T47D (cell line): ENCODE data around the gene ADGRF1.
"Not testable (repeated sequence)": the region's sequence is repeated elsewhere in the genome, so short reads cannot be mapped to it uniquely, and the experiment has no call there.

Experiments used
- DNase-seq, 2 experiments: peaks; one replicate each; pipeline versions ENCODE4 v3.0.0 to v3.0.0-alpha.2; 2011 to 2012; ENCODE audit warnings: low read depth in 1 of 2, low spot score in 1 of 2
- JUND ChIP-seq: IDR thresholded peaks from 2 replicates; pipeline ENCODE4 v1.6.1; 2012; ENCODE audit warnings: low read depth
- in situ Hi-C: cut with HindIII; loops from 2 replicates; pipeline ENCODE4 v1.10.0; 2016; ENCODE audit warnings: low sequenced_read_pairs, low pct_unique_long_range_greater_than_20kb

ADGRF1 gene

DNA sequence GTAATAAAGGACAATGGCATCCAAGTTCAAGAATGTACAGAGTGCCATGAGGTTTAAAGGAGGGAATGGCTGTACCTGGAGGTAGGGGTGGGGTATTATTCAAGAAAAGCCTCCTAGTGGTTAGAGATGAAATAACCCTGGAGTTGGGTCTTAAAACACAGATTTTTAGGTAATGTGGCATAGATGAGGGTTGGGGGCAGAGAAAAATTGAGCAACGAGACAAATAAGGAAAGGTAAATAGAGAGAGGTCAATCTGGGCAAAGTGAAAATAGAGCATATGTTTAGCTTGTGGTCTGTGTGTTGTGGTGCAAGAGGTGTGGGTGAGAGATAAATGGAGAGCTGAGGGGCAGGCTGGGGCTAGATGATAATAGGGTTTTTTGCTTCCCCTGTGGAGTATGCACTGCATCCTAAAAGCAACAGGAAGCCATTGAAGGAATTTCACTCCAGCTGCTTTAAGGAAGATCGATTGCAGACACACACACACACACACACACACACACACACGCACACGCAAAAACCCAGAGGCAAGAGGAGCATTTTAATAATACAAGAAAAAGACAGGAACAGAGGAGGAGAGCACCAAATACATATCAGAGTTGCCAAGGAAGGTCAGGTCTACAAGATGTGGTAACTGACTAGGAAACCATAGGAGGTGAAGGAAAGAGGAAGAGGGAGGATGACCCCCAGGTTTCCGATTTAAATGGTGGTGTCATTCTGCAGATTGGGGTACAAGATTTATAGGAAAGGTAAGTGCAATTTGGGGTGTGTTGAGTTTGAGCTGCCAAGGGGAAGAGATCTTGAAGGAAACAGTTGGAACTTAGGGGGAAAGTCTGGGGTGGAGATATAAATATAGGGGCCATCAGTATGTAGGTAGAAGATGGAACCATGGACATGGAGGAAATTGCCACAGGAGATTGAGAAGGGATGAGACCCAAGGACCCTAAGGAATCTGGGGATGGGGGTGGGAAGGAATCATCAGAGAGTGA lies 31.3 kb upstream of the ADGRF1 start:
- in situ Hi-C loops = no loop called here
- DNase-seq = no peak
- TF ChIP-seq JUND = no peak

DNA sequence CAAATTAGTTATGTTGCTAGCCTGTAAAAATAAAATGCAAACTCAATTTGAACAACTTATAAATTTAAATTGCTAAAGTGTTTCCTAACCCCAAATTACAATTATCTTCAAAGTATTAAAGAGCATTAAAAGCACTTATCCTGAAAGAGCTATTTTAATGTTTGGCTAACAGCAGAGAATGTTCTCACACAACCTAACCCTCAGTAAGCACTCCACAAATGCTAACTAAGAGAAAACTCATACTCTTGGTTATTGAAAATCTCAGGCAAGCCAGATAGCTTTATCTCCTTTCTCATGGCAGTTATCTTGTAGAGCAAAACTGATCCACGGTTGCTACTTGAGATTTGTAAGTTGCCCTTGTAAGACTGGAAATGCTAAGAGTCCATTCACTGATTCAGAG lies 30.5 kb upstream of the ADGRF1 start:
- no peak for TF ChIP-seq JUND
- in situ Hi-C loops = no loop called here
- no peak for DNase-seq

DNA sequence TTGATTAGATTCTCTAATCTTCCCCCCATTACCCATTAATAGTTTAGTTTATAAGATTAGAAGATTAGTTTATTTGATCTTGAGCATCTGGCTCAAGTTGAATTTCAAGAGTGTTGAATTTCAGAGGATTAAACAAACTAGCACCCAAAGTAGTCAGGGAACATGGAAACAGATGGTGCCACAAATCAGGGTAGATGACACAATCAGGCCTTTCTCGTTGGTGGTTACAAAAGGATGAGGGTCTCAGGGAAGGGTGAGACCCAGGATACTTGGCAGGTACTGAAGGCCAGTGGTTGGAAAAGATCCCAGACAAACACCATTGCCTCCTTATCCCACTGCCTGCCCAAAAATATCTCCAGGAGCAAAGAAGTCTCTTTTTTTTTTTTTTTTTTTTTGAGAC lies 29.5 kb upstream of the ADGRF1 start:
- in situ Hi-C loops = no loop called here

DNA sequence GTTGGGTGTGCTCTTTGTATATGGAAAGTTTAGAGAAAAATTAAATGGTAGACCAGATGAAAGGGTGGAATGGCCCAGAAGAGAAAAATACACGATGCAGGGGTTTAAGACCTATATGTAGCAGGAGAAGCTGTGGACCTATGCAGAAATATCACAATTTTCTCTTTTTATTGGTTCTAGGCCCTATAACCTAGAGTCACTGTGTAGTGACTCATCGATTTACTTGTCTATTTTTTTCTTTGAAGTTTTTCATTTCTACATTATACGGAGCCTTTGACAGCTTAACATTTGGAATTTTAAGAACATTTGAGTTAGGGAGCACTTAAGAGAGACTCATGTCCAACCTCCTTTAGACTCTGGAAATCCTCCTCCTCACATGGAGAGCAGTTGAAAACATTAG lies 28.3 kb upstream of the ADGRF1 start:
- no peak for TF ChIP-seq JUND
- no peak for DNase-seq
- in situ Hi-C loops = no loop called here

More for the DNA sequence above, 29.5 kb upstream of the ADGRF1 start:
- no peak for DNase-seq
- no peak for TF ChIP-seq JUND

DNA sequence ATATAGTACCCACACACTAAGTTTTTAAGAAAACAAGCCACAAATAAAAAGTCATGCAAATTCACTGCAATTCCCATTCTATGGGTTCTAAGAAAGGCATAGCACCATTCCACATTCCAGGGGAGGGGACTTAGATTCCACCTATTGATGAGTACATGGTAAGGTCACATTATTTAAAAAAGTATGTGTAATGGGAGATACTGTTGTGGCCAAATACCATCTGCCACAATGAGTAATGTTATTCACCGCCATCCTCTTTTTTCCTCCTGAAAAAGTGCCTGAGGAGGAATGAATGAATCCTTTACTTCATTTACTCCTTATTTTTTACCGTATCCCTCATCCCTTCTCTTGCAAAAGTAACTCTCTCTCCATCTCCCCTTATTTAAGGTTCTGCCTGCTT lies 27.0 kb upstream of the ADGRF1 start:
- DNase-seq = no peak
- TF ChIP-seq JUND = no peak
- in situ Hi-C loops = no loop called here

DNA sequence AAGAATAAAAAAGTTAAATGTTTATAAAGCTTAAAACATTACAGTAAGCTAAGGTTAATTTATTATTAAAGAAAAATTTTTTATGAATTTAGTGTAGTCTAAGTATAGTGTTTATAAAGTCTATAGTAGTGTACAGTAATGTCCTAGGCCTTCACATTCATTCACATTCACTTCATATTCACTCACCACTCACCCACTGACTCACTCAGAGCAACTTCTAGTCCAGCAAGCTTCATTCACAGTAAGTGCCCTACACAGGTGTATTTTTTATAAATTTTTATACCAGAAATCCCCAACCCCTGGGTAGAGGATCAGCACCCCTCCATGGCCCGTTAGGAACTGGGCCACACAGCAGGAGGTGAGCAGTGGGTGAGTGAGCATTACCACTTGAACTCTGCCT lies 24.3 kb upstream of the ADGRF1 start:
- TF ChIP-seq JUND = no peak
- in situ Hi-C loops = no loop called here
- no peak for DNase-seq

DNA sequence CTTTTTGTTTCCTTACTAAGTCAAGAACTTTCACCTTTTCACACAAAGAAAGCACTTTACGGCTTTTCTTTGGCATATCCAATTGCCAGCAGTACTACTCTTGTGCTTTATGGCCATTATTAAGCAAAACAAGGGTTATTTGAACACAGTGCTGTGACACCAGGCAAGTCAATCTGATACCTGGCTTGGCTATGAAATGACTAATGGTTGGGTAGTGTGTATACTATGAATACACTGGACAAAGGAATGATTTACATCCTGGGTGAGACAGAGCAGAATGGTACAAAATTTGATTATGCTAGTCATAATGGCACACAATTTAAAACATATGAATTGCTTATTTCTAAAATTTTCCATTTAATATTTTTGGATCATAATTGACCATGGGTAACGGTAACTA lies 22.1 kb upstream of the ADGRF1 start:
- DNase-seq = no peak
- in situ Hi-C loops = no loop called here
- no peak for TF ChIP-seq JUND

DNA sequence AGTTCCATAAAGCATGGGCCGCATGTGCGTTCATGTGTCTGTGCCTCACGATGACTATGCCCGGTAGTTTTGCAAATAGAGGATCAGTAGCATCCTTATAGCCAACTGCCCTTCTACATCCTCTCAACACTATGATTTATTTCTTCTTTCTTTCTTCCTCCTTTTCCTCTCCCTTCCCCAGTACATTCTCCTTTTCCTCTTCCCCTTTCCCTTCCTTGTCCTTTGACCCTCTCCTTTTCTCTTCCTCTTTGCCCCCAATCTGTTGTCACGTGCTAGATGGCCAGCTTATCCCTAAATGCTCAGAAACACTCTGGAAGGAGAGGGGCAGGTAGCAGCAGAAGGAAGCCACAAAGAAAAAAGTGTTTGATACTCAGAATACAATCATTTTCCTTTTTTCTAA lies 20.2 kb upstream of the ADGRF1 start:
- no peak for DNase-seq
- no peak for TF ChIP-seq JUND
- in situ Hi-C loops = no loop called here

DNA sequence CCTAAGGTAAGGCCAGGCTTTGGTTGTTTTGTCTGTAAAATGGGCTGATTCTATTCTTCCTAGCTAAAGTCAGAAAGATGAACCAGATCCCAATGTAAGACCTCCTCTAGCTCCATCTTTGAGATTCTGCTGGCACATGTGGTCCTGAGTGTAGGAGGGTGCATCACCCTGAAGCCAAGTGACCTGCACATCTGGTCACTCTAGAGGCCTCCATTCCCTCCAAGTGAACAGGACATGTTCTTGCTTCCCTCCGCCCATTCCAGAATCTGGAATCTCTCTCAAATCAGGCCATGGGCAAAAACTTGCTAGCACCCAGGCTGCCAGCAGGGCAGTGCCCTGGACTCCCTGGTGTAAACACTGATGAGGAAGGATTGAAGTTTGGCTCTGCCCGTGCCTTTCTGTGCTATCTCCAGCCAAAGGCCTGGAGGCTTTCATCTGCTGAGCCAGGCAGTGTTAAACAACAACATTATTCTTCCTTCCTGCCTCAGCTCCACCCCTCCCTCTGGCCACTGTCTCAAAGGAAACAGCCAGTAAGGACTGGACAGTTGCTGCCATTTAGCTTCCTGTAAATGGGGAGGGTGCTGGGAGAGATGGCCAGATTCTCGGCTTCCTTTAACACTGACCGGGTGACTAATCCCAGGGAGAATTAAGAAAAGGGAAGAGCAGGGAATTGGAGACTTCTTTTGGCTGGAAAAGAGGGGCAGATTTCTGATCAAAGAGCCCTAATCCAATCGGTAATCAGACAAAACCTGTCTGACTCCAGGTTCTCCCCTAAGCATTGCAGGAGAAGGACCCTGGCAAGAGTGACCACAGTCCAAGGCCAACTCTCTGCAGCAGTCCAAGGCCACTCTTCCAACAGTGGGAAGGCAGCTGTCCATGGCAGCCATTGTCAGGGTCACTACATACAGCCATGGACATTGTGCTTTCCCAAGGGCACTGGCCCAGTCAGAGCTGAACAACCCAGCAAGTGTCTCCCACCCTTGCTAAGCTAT lies 19.5 kb upstream of the ADGRF1 start:
- DNase-seq = no peak
- TF ChIP-seq JUND = no peak
- in situ Hi-C loops = no loop called here

DNA sequence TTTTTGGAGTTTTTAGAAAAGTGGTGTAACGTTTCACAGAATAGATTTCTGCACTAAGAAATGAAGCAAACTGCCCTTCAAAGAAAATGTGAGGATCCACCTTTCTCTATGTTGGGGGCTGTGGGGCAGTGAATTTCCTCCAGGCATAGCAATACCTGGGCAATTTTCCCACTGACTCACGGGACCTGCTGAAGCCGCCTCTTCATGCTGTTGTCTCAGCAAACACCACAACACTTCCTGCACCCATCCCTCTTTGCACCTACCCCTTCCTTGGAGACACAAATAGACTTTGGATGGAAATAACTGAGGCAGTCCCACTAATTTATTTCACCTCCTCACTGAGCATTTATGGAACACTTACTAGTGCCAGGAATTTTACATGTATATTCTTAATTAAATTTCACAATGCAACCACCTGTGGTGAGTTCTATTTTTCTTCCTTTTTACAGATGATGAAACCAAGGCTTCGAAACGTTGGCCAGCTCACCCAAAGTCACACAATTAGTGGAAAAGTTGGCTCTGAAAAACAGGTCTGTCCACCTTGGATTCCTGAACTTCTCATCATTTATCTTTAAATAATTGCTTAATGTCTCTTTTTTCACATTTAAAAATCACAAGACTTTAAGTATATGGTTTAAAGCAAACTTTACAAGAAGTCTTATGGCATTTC lies 17.2 kb upstream of the ADGRF1 start:
- no peak for TF ChIP-seq JUND
- in situ Hi-C loops = no loop called here
- DNase-seq = no peak

DNA sequence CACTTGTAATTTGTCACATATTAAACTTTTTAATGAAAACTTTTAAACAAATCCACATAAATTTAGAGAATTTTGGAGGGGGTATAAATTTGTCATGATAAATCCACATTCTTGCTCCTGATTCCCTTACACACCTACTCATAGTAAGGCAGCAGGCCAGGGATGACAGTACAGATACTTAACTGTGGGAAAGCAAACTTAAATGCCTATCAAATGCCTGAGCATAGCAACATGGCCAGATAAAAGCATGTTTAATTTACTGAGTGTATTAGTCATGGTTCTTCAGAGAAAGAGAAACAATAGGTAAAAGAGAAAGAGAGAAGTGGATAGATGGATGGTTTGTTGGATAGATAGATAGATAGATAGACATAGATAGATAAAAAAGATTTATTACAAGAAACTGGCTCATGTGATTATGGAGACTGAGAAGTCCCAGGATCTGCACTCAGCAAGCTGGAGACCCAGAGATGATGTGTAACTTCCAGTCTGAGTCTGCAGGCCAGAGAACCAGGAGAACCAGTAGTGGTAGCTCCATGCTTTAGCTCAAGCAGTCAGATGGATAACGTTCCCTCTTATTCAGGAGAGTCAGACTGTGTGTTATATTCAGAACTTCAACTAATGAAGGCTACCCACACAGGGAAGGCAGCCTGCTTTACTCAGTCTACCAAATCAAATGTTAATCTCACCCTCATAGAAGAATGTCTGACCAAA lies 15.9 kb upstream of the ADGRF1 start:
- TF ChIP-seq JUND = no peak
- in situ Hi-C loops = no loop called here
- DNase-seq = no peak

DNA sequence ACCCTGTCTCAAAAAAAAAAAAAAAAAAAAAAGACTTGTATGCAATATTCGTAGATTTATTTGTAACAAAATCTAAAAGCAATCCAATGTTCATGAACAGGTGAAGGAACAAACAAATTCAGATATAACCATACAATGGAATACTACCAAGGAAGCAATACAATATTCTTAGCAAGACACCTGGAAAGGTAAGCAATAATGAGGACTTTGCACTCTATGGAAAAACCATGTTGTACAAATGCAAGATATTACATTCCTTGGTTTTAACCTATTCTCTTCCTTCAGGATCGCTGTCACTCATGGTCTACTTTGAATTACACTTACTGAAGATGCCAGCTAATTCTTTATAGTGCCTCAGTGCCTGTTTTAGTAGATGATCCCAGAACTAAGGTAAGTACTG lies 14.7 kb upstream of the ADGRF1 start:
- no peak for TF ChIP-seq JUND
- DNase-seq = no peak
- in situ Hi-C loops = no loop called here

DNA sequence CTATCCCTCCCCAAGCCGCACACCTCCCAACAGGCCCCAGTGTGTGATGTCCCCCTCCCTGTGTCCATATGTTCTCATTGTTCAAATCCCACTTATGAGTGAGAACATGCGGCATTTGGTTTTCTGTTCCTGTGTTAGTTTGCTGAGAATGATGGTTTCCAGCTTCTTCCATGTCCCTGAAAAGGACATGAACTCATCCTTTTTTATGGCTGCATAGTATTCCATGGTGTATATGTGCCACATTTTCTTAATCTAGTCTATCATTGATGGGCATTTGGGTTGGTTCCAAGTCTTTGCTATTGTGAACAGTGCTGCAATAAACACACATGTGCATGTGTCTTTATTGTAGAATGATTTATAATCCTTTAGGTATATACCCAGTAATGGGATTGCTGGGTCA lies 12.2 kb upstream of the ADGRF1 start:
- in situ Hi-C loops, DNase-seq: not testable (repeated sequence)
